Suprapubic skin (tissue), 4 donors: Measurements from ENCODE around the gene HNRNPL. TPM values are rescaled to one million over a fixed set of nuclear protein-coding genes. Genes with fewer than 3 reads are reported as not detected.

ENCODE experiments used
- DNase-seq, 2 donors: peaks; one replicate each; pipeline ENCODE4 v3.0.0-alpha.2; 2019; ENCODE audit warnings: low spot score in 2 of 2
- H3K27ac ChIP-seq: fragments of 200-600 bp; sonication (generic); one replicate; pipeline ENCODE4 v1.5.1; 2019
- H3K27me3 ChIP-seq: fragments of 200-600 bp; sonication (generic); one replicate; pipeline ENCODE4 v1.5.1; 2019
- H3K36me3 ChIP-seq: fragments of 200-600 bp; sonication (generic); one replicate; pipeline ENCODE4 v1.5.1; 2019
- H3K4me1 ChIP-seq: fragments of 200-600 bp; sonication (generic); one replicate; pipeline ENCODE4 v1.5.1; 2019
- H3K4me3 ChIP-seq: fragments of 200-600 bp; sonication (generic); one replicate; pipeline ENCODE4 v1.5.1; 2019; ENCODE audit warnings: mild to moderate bottlenecking
- H3K9me3 ChIP-seq: fragments of 200-600 bp; sonication (generic); one replicate; pipeline ENCODE4 v1.5.1; 2019
- EP300 ChIP-seq: sonication (generic); formaldehyde crosslinking; IDR thresholded peaks from one replicate; pipeline ENCODE4 v1.6.1; 2017; ENCODE audit warnings: antibody characterized with exemption
- POLR2A ChIP-seq, 2 donors: fragments of 450-650 bp; IDR thresholded peaks; one replicate each; pipeline ENCODE4 v1.6.1; 2017; ENCODE audit warnings: antibody characterized with exemption in 2 of 2, mild to moderate bottlenecking in 2 of 2, moderate library complexity in 2 of 2
- POLR2AphosphoS5 ChIP-seq, 3 donors: sonication (generic); formaldehyde crosslinking; IDR thresholded peaks; one replicate each; pipeline ENCODE4 v1.6.1; 2017; ENCODE audit warnings: antibody characterized with exemption in 3 of 3
- WGBS: methylation state at CpG from one replicate; pipeline ENCODE4 v1.1.5; 2018; 5-methylcytosine and 5-hydroxymethylcytosine counted together
- total RNA-seq, 4 donors: library from RNA; depleted of rRNA; stranded (reverse); fragments of >200 nt; gene quantifications; one replicate each; pipeline ENCODE4 v1.1.0, GENCODE V29; 2016
- TF ChIP-seq, protein P1 (sequence below), 2 donors: fragments of 200-600 bp in 1 of 2; fragments of 450-650 bp in 1 of 2; sonication (generic) in 1 of 2; IDR thresholded peaks; one replicate each; pipeline ENCODE4 v1.5.1; 2016 to 2019; ENCODE audit warnings: antibody characterized with exemption in 2 of 2, mild to moderate bottlenecking in 1 of 2, moderate library complexity in 1 of 2

Gene HNRNPL
- total RNA-seq, 4 donors from 2014 or later: 178 to 227 (median 200) TPM

DNA sequence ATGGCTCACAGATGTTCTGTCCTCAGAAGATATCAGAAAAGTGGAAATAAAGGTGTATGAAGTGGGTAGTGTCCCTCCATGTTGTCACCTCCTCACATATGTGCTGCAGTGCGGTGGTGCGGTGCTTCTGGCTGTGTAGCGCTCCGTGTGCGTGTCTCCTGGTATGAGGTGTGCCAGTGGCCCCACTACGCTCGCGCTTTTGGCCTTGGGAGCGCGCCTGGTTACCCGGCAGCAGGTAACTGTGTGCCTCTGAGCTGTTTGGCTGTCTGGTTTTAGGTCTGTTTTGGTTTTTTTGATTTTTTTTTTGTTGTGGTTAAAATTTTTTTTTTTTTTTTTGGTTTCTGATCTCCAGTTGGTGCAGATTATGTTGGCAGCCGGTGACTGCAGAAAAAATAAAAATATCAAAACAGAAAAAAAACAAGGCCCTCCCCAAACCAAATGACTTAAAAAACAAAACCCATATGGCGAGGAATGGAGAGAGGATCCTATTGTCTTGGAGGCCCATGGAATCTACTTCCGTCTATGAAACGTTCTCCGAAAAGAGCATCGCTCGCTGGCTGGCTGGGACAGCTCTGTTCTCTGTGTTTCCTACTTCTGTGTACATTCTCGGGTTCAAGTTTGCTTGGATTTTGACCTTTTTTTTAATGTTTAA lies 7.9 kb downstream of the HNRNPL start:
- H3K27ac ChIP-seq: no peak overlapping the region
- peaks cover 69% of the 10 kb centered on the region for H3K4me1 ChIP-seq
- WGBS: 84% methylated on average over 19 of the region's 19 CpGs

DNA sequence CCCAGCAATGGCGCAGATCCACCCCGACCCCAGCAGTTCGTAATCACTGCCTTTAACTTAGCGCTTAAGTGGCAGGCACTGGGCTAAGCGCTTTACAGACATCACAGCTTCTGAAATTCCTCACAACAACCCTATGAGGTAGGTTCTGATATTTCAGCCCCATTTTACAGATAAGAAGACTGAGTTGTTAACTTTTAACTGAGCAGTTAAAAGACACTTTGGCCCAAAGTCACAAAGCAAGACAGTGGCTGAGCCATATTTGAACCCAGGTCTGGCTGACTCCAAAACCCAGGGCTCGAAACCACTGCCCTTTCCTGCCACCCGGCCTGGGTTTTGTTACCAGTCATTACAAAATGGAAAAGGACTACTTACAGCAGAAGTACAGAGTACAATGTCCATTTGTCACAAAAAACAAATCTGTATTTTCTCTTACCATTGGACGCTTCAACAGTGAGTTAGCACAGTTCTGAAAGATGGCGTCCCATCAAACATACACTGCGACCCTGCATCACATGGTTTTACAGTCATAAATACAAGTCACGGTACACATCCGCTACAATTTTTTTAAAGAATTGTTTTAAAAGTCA lies 8.5 kb downstream of the HNRNPL start:
- WGBS: 85% methylated on average over 12 of the region's 12 CpGs
- no peaks in the 10 kb centered on the region for H3K27me3 ChIP-seq
- TF ChIP-seq POLR2AphosphoS5 (IDR thresholded peaks at IDR 0.05) (no peak), POLR2A (IDR thresholded peaks at IDR 0.05) (no peak), EP300 (no peak)
- TF ChIP-seq, protein P1, sequence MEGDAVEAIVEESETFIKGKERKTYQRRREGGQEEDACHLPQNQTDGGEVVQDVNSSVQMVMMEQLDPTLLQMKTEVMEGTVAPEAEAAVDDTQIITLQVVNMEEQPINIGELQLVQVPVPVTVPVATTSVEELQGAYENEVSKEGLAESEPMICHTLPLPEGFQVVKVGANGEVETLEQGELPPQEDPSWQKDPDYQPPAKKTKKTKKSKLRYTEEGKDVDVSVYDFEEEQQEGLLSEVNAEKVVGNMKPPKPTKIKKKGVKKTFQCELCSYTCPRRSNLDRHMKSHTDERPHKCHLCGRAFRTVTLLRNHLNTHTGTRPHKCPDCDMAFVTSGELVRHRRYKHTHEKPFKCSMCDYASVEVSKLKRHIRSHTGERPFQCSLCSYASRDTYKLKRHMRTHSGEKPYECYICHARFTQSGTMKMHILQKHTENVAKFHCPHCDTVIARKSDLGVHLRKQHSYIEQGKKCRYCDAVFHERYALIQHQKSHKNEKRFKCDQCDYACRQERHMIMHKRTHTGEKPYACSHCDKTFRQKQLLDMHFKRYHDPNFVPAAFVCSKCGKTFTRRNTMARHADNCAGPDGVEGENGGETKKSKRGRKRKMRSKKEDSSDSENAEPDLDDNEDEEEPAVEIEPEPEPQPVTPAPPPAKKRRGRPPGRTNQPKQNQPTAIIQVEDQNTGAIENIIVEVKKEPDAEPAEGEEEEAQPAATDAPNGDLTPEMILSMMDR (IDR thresholded peaks at IDR 0.05): no peak
- no peak overlapping the region for H3K27ac ChIP-seq
- H3K4me1 ChIP-seq: peaks cover 68% of the 10 kb centered on the region
- H3K4me3 ChIP-seq: no peak overlapping the region
- no peak for DNase-seq
- no peaks in the 10 kb centered on the region for H3K9me3 ChIP-seq
- H3K36me3 ChIP-seq: peaks cover 98% of the 10 kb centered on the region

More for the DNA sequence above, 7.9 kb downstream of the HNRNPL start:
- no peaks in the 10 kb centered on the region for H3K27me3 ChIP-seq
- no peak for DNase-seq
- TF ChIP-seq POLR2A (IDR thresholded peaks at IDR 0.05) (no peak), EP300 (no peak), POLR2AphosphoS5 (IDR thresholded peaks at IDR 0.05) (no peak)
- TF ChIP-seq, protein P1 (IDR thresholded peaks at IDR 0.05): no peak
- no peaks in the 10 kb centered on the region for H3K9me3 ChIP-seq
- H3K4me3 ChIP-seq: no peak overlapping the region
- peaks cover 100% of the 10 kb centered on the region for H3K36me3 ChIP-seq

DNA sequence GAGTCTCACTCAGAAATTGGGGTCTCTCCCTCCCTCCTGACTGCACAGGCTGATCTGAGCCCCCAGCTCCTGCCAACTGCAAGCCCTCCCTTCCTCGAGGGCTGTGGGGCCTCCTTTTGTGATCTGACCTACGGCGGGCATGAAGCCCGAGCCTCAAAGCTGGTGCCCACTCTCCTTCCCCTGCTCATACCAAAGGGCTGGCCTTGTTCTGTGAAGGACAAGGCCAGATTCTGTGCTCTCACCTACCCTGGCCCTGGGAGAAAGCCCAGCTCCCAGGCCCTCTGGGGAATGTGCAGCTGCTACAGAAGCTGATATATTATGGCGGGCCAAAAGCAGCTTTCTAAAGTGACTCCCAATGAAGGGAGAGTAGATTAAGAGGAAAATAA lies 9.2 kb downstream of the HNRNPL start:
- WGBS: 93% methylated on average over 1 of the region's 5 CpGs
- Histone ChIP-seq H3K27ac (peak overlapping the region; percentile 88), H3K4me3 (no peak overlapping the region), H3K36me3 (peaks cover 96% of the 10 kb centered on the region), H3K9me3 (no peaks in the 10 kb centered on the region), H3K27me3 (no peaks in the 10 kb centered on the region), H3K4me1 (peaks cover 69% of the 10 kb centered on the region)
- TF ChIP-seq, protein P1 (IDR thresholded peaks at IDR 0.05): no peak
- DNase-seq: no peak

- peaks cover 90% of the 10 kb centered on the region for H3K36me3 ChIP-seq
- H3K4me1 ChIP-seq: peaks cover 69% of the 10 kb centered on the region
- H3K9me3 ChIP-seq: no peaks in the 10 kb centered on the region
- WGBS: 72% methylated on average over 27 of the region's 28 CpGs
- DNase-seq: no peak
- peak overlapping the region; percentile 88 for H3K27ac ChIP-seq
- TF ChIP-seq POLR2AphosphoS5 (IDR thresholded peaks at IDR 0.05) (no peak), POLR2A (IDR thresholded peaks at IDR 0.05) (no peak), EP300 (no peak)
- TF ChIP-seq, protein P1 (IDR thresholded peaks at IDR 0.05): no peak
- no peak overlapping the region for H3K4me3 ChIP-seq
- no peaks in the 10 kb centered on the region for H3K27me3 ChIP-seq
Observed at GRCh38 chr19:38839816-38840582, 9.8 kb downstream of the HNRNPL start.
